ENCODE data around the gene KRT17. TPM values are rescaled to one million over a fixed set of nuclear protein-coding genes. Genes with fewer than 3 reads are reported as not detected.

The KRT17 gene
- total RNA-seq, 1 experiment from 2014 or later = 1.9 TPM

Other genes starting within 250 kb of the KRT17 start
- not detected for gene KRT34, start 242.3 kb downstream of the KRT17 start, total RNA-seq (2021; ENCODE audit: unreplicated experiment)
- gene KRT31, start 227.0 kb downstream of the KRT17 start, total RNA-seq (2021; ENCODE audit: unreplicated experiment) = not detected
- gene KRT37, start 200.0 kb downstream of the KRT17 start, total RNA-seq (2021; ENCODE audit: unreplicated experiment) = not detected
- gene KRT38, start 183.6 kb downstream of the KRT17 start, total RNA-seq (2021; ENCODE audit: unreplicated experiment) = not detected
- 0.72 TPM for gene KRT32, start 157.2 kb downstream of the KRT17 start, total RNA-seq (2021; ENCODE audit: unreplicated experiment)
- not detected for gene KRT35, start 143.4 kb downstream of the KRT17 start, total RNA-seq (2021; ENCODE audit: unreplicated experiment)
- gene KRT36, start 134.7 kb downstream of the KRT17 start, total RNA-seq (2021; ENCODE audit: unreplicated experiment) = not detected
- gene KRT13, start 119.0 kb downstream of the KRT17 start, total RNA-seq (2021; ENCODE audit: unreplicated experiment) = 0.36 TPM
- 70.4 TPM for gene KRT15, start 105.7 kb downstream of the KRT17 start, total RNA-seq (2021; ENCODE audit: unreplicated experiment)
- gene KRT19, start 96.3 kb downstream of the KRT17 start, total RNA-seq (2021; ENCODE audit: unreplicated experiment) = 2,383 TPM
- not detected for gene KRT9, start 52.5 kb downstream of the KRT17 start, total RNA-seq (2021; ENCODE audit: unreplicated experiment)
- gene KRT14, start 37.7 kb downstream of the KRT17 start, total RNA-seq (2021; ENCODE audit: unreplicated experiment) = not detected
- 1.6 TPM for gene KRT16, start 11.8 kb downstream of the KRT17 start, total RNA-seq (2021; ENCODE audit: unreplicated experiment)
- gene EIF1, start 64.3 kb upstream of the KRT17 start, total RNA-seq (2021; ENCODE audit: unreplicated experiment) = 747 TPM
- not detected for gene GAST, start 87.8 kb upstream of the KRT17 start, total RNA-seq (2021; ENCODE audit: unreplicated experiment)
- 11.6 TPM for gene HAP1, start 110.1 kb upstream of the KRT17 start, total RNA-seq (2021; ENCODE audit: unreplicated experiment)
- gene JUP, start 162.1 kb upstream of the KRT17 start, total RNA-seq (2021; ENCODE audit: unreplicated experiment) = 352 TPM
- 58.9 TPM for gene P3H4, start 187.4 kb upstream of the KRT17 start, total RNA-seq (2021; ENCODE audit: unreplicated experiment)
- gene FKBP10, start 188.4 kb upstream of the KRT17 start, total RNA-seq (2021; ENCODE audit: unreplicated experiment) = 190 TPM
- 118 TPM for gene NT5C3B, start 211.7 kb upstream of the KRT17 start, total RNA-seq (2021; ENCODE audit: unreplicated experiment)
- not detected for gene KLHL10, start 213.2 kb upstream of the KRT17 start, total RNA-seq (2021; ENCODE audit: unreplicated experiment)
- 12.5 TPM for gene KLHL11, start 240.8 kb upstream of the KRT17 start, total RNA-seq (2021; ENCODE audit: unreplicated experiment)

Data from Panc1 (cell line).